GM13976 (cell line): ENCODE measurements around the gene PCDH12.

Source experiments
- DNase-seq: peaks from one replicate; pipeline ENCODE4 v3.0.0; 2012; ENCODE audit warnings: low spot score
- CTCF ChIP-seq: IDR thresholded peaks from 2 replicates; pipeline ENCODE4 v1.5.1; 2012; ENCODE audit warnings: borderline replicate concordance, mild to moderate bottlenecking; ENCODE audit not compliant: insufficient read depth; ENCODE audit errors: extremely low read depth, missing control alignments, control extremely low read depth
- in situ Hi-C: fragments of 300-500 bp; cut with MboI; formaldehyde crosslinking; loops from one replicate; pipeline ENCODE4 v1.12.0; 2022; ENCODE audit warnings: low sequenced_read_pairs, mixed read lengths, inconsistent platforms; ENCODE audit not compliant: unreplicated experiment

The PCDH12 gene

GRCh38 chr5:141944076-141944475 is 13.9 kb downstream of the PCDH12 start:
- DNase-seq: no peak
- in situ Hi-C loops: no loop called here
- TF ChIP-seq CTCF: no peak

DNA sequence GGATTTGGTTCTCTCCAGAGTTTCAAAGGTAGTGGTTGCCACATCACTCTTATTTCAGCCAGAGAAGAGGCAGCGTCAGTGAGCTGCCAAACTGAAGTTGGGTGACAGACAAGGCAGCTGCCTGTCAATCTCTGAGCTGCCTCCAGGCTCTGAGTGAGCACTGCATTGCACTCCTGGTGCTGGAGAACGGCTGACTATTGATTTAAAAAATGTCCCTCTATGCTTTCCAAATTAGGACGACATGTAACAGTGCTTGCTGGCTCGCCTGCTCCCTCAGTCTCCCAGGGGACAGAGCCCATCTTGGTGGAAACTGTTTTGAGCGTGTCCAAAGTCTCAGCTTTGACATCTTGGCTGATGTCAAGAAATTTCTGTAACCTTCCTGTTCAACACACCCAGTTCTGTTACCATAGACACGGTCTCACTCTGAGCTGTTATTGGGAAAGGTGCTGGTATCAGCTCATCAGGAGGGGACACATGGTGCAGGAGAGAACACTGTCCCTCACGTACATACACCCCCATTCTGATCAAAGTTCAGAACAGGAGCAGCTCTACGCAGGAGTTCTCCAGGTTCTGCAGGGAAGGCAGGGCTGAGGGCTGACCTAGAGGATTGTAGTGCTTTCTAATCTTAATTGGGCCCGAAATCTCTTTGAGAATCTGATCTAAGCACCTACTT is 15.7 kb downstream of the PCDH12 start:
- no peak for TF ChIP-seq CTCF
- in situ Hi-C loops: no loop called here

DNA sequence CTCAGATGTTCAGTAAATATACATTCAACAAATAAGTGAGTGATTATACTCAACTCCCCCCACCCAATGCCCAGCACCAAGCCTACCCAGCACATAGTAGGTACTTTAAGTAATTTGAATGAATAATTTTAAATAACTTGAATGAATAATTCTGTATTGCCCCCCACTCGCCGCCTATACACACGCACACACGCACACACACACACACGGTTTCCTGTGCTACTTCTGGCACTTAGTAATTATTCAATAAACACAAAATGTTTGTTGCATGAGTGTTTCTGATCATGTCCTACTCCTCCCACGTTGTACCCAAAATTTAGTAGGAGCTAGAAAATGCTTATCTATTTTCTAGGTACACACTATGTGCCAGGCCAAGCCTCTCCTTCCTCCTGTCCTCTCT is 16.2 kb downstream of the PCDH12 start:
- in situ Hi-C loops: no loop called here
- DNase-seq: no peak

More for the DNA sequence above, 15.7 kb downstream of the PCDH12 start:
- DNase-seq: no peak

GRCh38 chr5:141941307-141941706 is 16.7 kb downstream of the PCDH12 start:
- in situ Hi-C loops: no loop called here
- DNase-seq: no peak
- TF ChIP-seq CTCF: no peak

More for the DNA sequence above, 16.2 kb downstream of the PCDH12 start:
- no peak for TF ChIP-seq CTCF

GRCh38 chr5:141940695-141941271 is 17.2 kb downstream of the PCDH12 start:
- no peak for TF ChIP-seq CTCF
- in situ Hi-C loops: no loop called here
- DNase-seq: no peak

GRCh38 chr5:141935538-141935937 is 22.5 kb downstream of the PCDH12 start:
- no peak for TF ChIP-seq CTCF
- no peak for DNase-seq
- in situ Hi-C loops: no loop called here
